ENCODE results near the gene UNC5C. TPM values are rescaled to one million over a fixed set of nuclear protein-coding genes. Genes with fewer than 3 reads are reported as not detected.

The UNC5C gene
- total and polyA plus RNA-seq, 10 of the 15 experiments (the other 5 are each of a cell fraction or from before 2014, with no cell fraction given) = 0.02 to 2.0 (median 0.15) TPM; not detected in 1

GRCh38 chr4:95432466-95432865 lies 116.3 kb downstream of the UNC5C start (continued):
- no peak for TF ChIP-seq E4F1 (IDR thresholded peaks at IDR 0.05; ENCODE audit: borderline replicate concordance, partially characterized antibody)
- TF ChIP-seq REST (IDR thresholded peaks at IDR 0.05; ENCODE audit: low read depth, low read length) = no peak
- no peak for TF ChIP-seq RBBP5 (conservative IDR thresholded peaks at IDR 0.05)
- no peak for TF ChIP-seq NFIC (IDR thresholded peaks at IDR 0.05; ENCODE audit: low read depth, low read length)

- no peak for DNase-seq (ENCODE audit: low read depth, low spot score)
- H3K9me3 ChIP-seq (replicated peaks; ENCODE audit: control insufficient read depth, insufficient read depth, low read length) = no peaks in the 10 kb centered on the region
- H3K36me3 ChIP-seq (ENCODE audit: control insufficient read depth in 2 of 2, insufficient read depth in 2 of 2, low read length in 1 of 2) = no peaks in the 10 kb centered on the region
- no peak overlapping the region for H2AFZ ChIP-seq (ENCODE audit: control insufficient read depth, low read depth, low read length)
- ChIA-PET POLR2A (no interaction called here), RAD21 (ENCODE audit: unreplicated experiment) (no interaction called here), CTCF (no interaction called here), SMC1A (ENCODE audit: uncharacterized antibody, unreplicated experiment) (no interaction called here)
- H3K27ac ChIP-seq (ENCODE audit: control insufficient read depth, insufficient read depth) = no peak overlapping the region
- no peaks in the 10 kb centered on the region for H3K27me3 ChIP-seq (replicated peaks in 1 of 2; ENCODE audit: control insufficient read depth in 2 of 2, insufficient read depth in 2 of 2, low read length in 1 of 2)
- no peak for ATAC-seq
- no peak overlapping the region for H3K4me2 ChIP-seq (ENCODE audit: control insufficient read depth, insufficient read depth)
- FAIRE-seq = no peak
- H3K79me2 ChIP-seq (ENCODE audit: control insufficient read depth, insufficient read depth, low read length) = no peaks in the 10 kb centered on the region
- in situ Hi-C loops (cut with MboI) = no loop called here
- no peak overlapping the region for H3K4me3 ChIP-seq
- H3K9ac ChIP-seq (ENCODE audit: control insufficient read depth, insufficient read depth, low read length) = no peak overlapping the region
- no peaks in the 10 kb centered on the region for H4K20me1 ChIP-seq (ENCODE audit: control insufficient read depth, insufficient read depth)
- WGBS (ENCODE audit: insufficient coverage, insufficient replicate concordance, low lambda C conversion rate, missing lambda C conversion rate) = 0% methylated on average over 2 of the region's 2 CpGs
- H3K4me1 ChIP-seq (ENCODE audit: control insufficient read depth, insufficient read depth, low read length) = no peaks in the 10 kb centered on the region
- BruUV-seq (replicated peaks) = no TSS peak
- intact Hi-C loops (cut with micrococcal nuclease; ENCODE audit: unreplicated experiment) = no loop called here
- TF ChIP-seq IKZF2 (IDR thresholded peaks at IDR 0.05) = no peak
- no peak for TF ChIP-seq SIN3A (IDR thresholded peaks at IDR 0.05; ENCODE audit: low read depth, low read length)
- no peak for TF ChIP-seq STAT1 (conservative IDR thresholded peaks at IDR 0.05)
- TF ChIP-seq SMARCA5 (IDR thresholded peaks at IDR 0.05) = no peak
- no peak for TF ChIP-seq BRCA1 (IDR thresholded peaks at IDR 0.05; ENCODE audit: low read depth, low read length)
- no peak for TF ChIP-seq SMAD1 (IDR thresholded peaks at IDR 0.05; ENCODE audit: low read depth, partially characterized antibody)
- no peak for TF ChIP-seq USF1 (IDR thresholded peaks at IDR 0.05; ENCODE audit: borderline replicate concordance, extremely low read length, insufficient read depth, low read depth, low read length)
- no peak for TF ChIP-seq CHD2 (IDR thresholded peaks at IDR 0.05; ENCODE audit: borderline replicate concordance, low read depth, low read length)
- TF ChIP-seq ZNF384 (IDR thresholded peaks at IDR 0.05; ENCODE audit: borderline replicate concordance, low read depth, low read length) = no peak
- TF ChIP-seq EZH2 (IDR thresholded peaks at IDR 0.05; ENCODE audit: borderline replicate concordance, control insufficient read depth, low read depth, low read length) = no peak
Measured at GRCh38 chr4:95431678-95432077, 117.1 kb downstream of the UNC5C start.

All from GM12878 (cell line).